OCI-LY7 (cell line): ENCODE results near the gene WDR83. TPM values are rescaled to one million over a fixed set of nuclear protein-coding genes. Genes with fewer than 3 reads are reported as not detected.
A peak's percentile ranks its signal among the peaks of the same experiment; 100 is the strongest.

Source experiments
- BruUV-seq: library from RNA; stranded (reverse); fragments of 400-500 nt; replicated peaks from 2 replicates; lab custom pipeline; 2021; lab: Mats Ljungman, UMichigan
- CTCF ChIA-PET: fragments of 300-600 bp; sonication (Branson Sonifier 250); formaldehyde crosslinking; loops from one replicate; lab custom pipeline; 2022; ENCODE audit warnings: antibody characterized with exemption; ENCODE audit not compliant: unreplicated experiment; lab: Charles Lee
- POLR2A ChIA-PET: fragments of 300-600 bp; sonication (Branson Sonifier 250); formaldehyde crosslinking; loops from one replicate; lab custom pipeline; 2022; ENCODE audit warnings: antibody characterized with exemption; lab: Charles Lee
- DNase-seq: peaks from one replicate; pipeline ENCODE4 v3.0.0-alpha.2; 2015; ENCODE audit warnings: low spot score
- H2AFZ ChIP-seq: fragments of 200-600 bp; sonication (generic), shearing (Covaris generic); 2 replicates; pipeline ENCODE4 v1.6.1; 2014; ENCODE audit warnings: mild to moderate bottlenecking, antibody characterized with exemption, low read length, moderate library complexity
- H3K27ac ChIP-seq: fragments of 200-600 bp; sonication (generic); 2 replicates; pipeline ENCODE4 v1.5.1; 2014; ENCODE audit warnings: mixed run types, low read depth, mild to moderate bottlenecking, moderate library complexity, low read length, inconsistent platforms; ENCODE audit not compliant: poor library complexity, severe bottlenecking
- H3K36me3 ChIP-seq: fragments of 200-600 bp; sonication (generic); 2 replicates; pipeline ENCODE4 v1.6.1; 2014; ENCODE audit warnings: mild to moderate bottlenecking, antibody characterized with exemption, low read length, moderate library complexity, mixed read lengths; ENCODE audit not compliant: insufficient read depth
- H3K4me1 ChIP-seq: fragments of 200-600 bp; sonication (generic); 2 replicates; pipeline ENCODE4 v1.5.1; 2014; ENCODE audit warnings: mild to moderate bottlenecking, low read length; ENCODE audit not compliant: insufficient read depth, poor library complexity, severe bottlenecking
- H3K4me2 ChIP-seq: fragments of 200-600 bp; sonication (generic); 2 replicates; pipeline ENCODE4 v1.6.1; 2014; ENCODE audit warnings: mild to moderate bottlenecking, low read length
- H3K4me3 ChIP-seq: fragments of 200-600 bp; sonication (generic); 2 replicates; pipeline ENCODE4 v1.5.1; 2014; ENCODE audit warnings: mild to moderate bottlenecking, low read depth, low read length; ENCODE audit not compliant: poor library complexity, severe bottlenecking
- H3K79me2 ChIP-seq: fragments of 200-600 bp; sonication (generic); 2 replicates; pipeline ENCODE4 v1.6.1; 2016; ENCODE audit warnings: low read depth, mild to moderate bottlenecking, low read length, moderate library complexity, mixed read lengths; ENCODE audit not compliant: insufficient read depth
- H3K9me2 ChIP-seq: fragments of 200-600 bp; sonication (generic); 2 replicates; pipeline ENCODE4 v1.6.1; 2016; ENCODE audit warnings: mild to moderate bottlenecking, low read length, mixed read lengths; ENCODE audit not compliant: insufficient read depth
- H3K9me3 ChIP-seq: fragments of 200-600 bp; sonication (generic); 2 replicates; pipeline ENCODE4 v1.6.1; 2014; ENCODE audit warnings: mild to moderate bottlenecking, mixed run types, low read length, mixed read lengths
- H4K20me1 ChIP-seq: fragments of 200-600 bp; sonication (generic); 2 replicates; pipeline ENCODE4 v1.6.1; 2014; ENCODE audit warnings: mild to moderate bottlenecking, antibody characterized with exemption, low read length, moderate library complexity, mixed read lengths; ENCODE audit not compliant: insufficient read depth
- CTCF ChIP-seq: fragments of 200-600 bp; sonication (generic); conservative IDR thresholded peaks from 2 replicates; pipeline ENCODE4 v1.5.1; 2014; ENCODE audit warnings: mild to moderate bottlenecking, antibody characterized with exemption, low read length, moderate library complexity, mixed read lengths
- EZH2phosphoT487 ChIP-seq: fragments of 200-600 bp; sonication (generic); IDR thresholded peaks from 2 replicates; pipeline ENCODE4 v1.6.1; 2018; ENCODE audit warnings: low read depth, borderline replicate concordance, mild to moderate bottlenecking, mixed run types, antibody characterized with exemption, low read length, moderate library complexity, mixed read lengths
- intact Hi-C: fragments of 100-400 bp; cut with micrococcal nuclease; formaldehyde crosslinking; loops from one replicate; pipeline ENCODE4 v1.10.0; 2022; ENCODE audit not compliant: unreplicated experiment
- total RNA-seq, 2 experiments: library from RNA; depleted of rRNA in 1 of 2; stranded (reverse); fragments of >200 nt in 1 of 2; shearing (Covaris generic) in 1 of 2; gene quantifications; 2 replicates each; pipeline ENCODE4 v1.2.3, GENCODE V29; 2014 to 2022

Gene WDR83
- total RNA-seq, 2 experiments from 2014 or later: 15.9 to 17.0 TPM

DNA sequence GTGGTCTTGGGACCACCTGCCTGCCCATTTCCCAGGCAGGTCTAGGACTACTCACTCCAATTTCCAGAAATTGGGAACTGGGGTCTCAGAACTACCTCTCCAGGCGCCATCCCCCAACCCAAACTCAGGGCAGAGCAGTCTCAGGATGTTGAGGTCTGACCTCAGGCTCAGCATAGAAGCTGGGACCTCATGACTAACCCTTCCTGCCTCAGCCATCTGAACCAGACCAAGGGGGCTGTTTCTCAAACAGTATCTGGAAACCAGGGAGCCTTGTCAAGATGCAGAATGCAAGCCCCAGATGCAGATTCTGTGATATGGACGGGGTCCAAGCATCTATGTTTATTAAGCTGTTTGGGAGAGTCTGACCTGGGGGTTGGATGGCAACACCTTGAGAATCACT lies 28.5 kb downstream of the WDR83 start:
- Histone ChIP-seq H3K4me3 (no peak overlapping the region), H3K4me2 (peak overlapping the region; percentile 88), H3K9me2 (no peaks in the 10 kb centered on the region), H2AFZ (no peak overlapping the region), H3K27ac (no peak overlapping the region), H3K9me3 (no peaks in the 10 kb centered on the region), H3K79me2 (no peaks in the 10 kb centered on the region), H4K20me1 (no peaks in the 10 kb centered on the region), H3K36me3 (peaks cover 29% of the 10 kb centered on the region), H3K4me1 (peaks cover 13% of the 10 kb centered on the region)
- ChIA-PET CTCF (no interaction called here), POLR2A (no interaction called here)
- intact Hi-C loops: no loop called here
- no peak for DNase-seq
- no TSS peak for BruUV-seq
- TF ChIP-seq CTCF (no peak), EZH2phosphoT487 (no peak)

DNA sequence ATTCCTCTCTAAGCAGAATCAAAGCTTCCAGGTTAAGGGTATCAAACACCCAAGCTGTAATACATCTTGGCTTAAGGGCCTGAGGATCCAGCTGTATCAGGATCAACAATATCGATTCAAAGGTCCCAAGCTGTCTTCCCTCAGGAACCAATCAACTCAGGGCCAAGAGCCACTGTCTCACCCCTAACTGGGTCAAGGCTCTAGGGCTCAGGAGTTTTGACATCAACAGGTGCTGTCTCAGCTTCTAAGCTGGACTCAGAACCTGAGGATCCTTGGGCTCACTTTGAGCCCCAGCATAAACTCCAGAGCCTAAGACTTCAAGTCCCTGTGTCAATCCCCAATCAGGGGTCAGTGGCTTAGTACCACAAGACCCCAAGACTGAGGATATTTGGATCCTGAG lies 28.9 kb downstream of the WDR83 start:
- TF ChIP-seq EZH2phosphoT487: no peak
- TF ChIP-seq CTCF: no peak
- ChIA-PET POLR2A (interaction anchor here (0.6 kb wide), 1 partner anchor 199 kb away, joined by 3 read pairs; no protein-coding TSS in a partner anchor), CTCF (no interaction called here)
- Histone ChIP-seq H4K20me1 (no peaks in the 10 kb centered on the region), H3K4me1 (peaks cover 13% of the 10 kb centered on the region), H3K4me2 (peak overlapping the region; percentile 88), H3K9me3 (no peaks in the 10 kb centered on the region), H3K27ac (no peak overlapping the region), H3K79me2 (no peaks in the 10 kb centered on the region), H3K9me2 (no peaks in the 10 kb centered on the region), H3K4me3 (peak overlapping the region; percentile 87), H2AFZ (no peak overlapping the region), H3K36me3 (peaks cover 32% of the 10 kb centered on the region)
- no peak for DNase-seq
- BruUV-seq: no TSS peak
- intact Hi-C loops: no loop called here

DNA sequence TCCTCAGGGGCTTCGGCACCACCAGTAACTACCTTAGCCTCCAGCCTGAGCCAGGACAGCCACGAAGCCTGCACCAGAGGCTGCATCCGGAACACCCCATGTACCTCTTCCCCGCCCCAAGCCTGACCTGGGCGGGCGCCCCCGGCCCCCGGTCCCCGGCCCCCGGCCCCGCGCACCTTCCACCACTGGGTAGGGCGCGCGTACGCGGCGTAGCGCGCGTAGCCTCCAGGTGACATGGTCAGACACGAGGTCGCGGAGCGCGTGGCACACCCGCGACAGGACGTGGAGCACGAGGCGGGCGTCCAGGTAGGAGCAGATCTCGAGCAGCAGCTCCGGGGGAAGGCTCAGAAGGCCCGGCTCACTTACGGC lies 29.4 kb downstream of the WDR83 start:
- Histone ChIP-seq H3K4me3 (peak overlapping the region; percentile 87), H3K4me1 (peaks cover 13% of the 10 kb centered on the region), H3K9me2 (no peaks in the 10 kb centered on the region), H3K36me3 (peaks cover 37% of the 10 kb centered on the region), H2AFZ (peak overlapping the region; percentile 68), H3K4me2 (peak overlapping the region; percentile 88), H3K27ac (no peak overlapping the region), H4K20me1 (no peaks in the 10 kb centered on the region), H3K79me2 (no peaks in the 10 kb centered on the region), H3K9me3 (no peaks in the 10 kb centered on the region)
- no TSS peak for BruUV-seq
- DNase-seq: peak; percentile 18
- POLR2A ChIA-PET: interaction anchor here (0.6 to 1.9 kb wide), 3 partner anchors 15 to 199 kb away, joined by 3 to 5 read pairs (median 4); partner anchors contain the start of genes DHPS and GET3
- CTCF ChIA-PET: no interaction called here
- intact Hi-C loops: no loop called here
- TF ChIP-seq CTCF (no peak), EZH2phosphoT487 (no peak)
